Epithelial cell of proximal tubule (primary cell): ENCODE results near the gene PRF1. TPM values are rescaled to one million over a fixed set of nuclear protein-coding genes. Genes with fewer than 3 reads are reported as not detected.

Source experiments
- DNase-seq: peaks from one replicate; pipeline ENCODE4 v3.0.0-alpha.2; 2011; ENCODE audit warnings: low read depth
- H3K4me3 ChIP-seq: 2 replicates; pipeline ENCODE4 v1.5.1; 2011; ENCODE audit warnings: low read depth, mild to moderate bottlenecking, low read length
- total RNA-seq: library from RNA; depleted of rRNA; stranded (reverse); fragments of >200 nt; gene quantifications from 2 replicates; pipeline ENCODE4 v1.2.3, GENCODE V29; 2015
- TF ChIP-seq, protein P1 (sequence below): conservative IDR thresholded peaks from 2 replicates; pipeline ENCODE4 v1.5.1; 2012; ENCODE audit warnings: low read depth, mild to moderate bottlenecking, low read length

The PRF1 gene
- total RNA-seq, 1 donor from 2014 or later: not detected

DNA sequence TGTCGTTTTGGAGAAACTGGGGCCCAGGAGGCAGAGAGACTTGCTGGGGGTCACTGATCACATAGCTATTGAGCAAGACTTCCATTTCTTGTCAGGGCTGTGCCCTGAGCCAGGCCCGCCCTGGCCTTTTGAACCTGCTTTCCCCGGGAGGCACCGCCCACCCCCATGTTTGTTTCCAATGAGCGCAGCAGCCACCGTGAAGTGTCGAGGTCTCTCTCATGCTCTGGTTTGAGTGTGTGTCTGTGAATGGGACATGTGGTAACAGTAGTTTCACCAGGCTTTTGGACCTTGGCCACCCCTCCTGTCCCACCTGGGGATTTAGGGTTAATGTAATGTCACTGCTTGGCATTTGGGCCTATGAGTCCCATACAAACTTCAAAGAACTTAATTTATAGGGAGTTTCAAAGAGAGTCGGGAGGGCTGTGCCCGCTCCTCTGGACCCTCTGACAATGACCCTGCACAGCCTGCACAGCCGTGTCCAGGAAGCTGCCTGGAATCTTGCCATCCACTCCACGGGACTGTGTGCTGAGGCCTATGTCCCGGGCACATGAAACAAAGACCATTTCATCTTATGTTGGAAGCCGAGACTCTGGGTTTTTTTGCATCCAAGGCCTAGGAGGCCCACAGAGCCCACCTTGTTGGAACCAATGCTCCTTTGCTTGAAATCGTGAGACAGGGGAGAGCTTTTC lies 6.3 kb downstream of the PRF1 start:
- H3K4me3 ChIP-seq: no peak overlapping the region
- TF ChIP-seq, protein P1, sequence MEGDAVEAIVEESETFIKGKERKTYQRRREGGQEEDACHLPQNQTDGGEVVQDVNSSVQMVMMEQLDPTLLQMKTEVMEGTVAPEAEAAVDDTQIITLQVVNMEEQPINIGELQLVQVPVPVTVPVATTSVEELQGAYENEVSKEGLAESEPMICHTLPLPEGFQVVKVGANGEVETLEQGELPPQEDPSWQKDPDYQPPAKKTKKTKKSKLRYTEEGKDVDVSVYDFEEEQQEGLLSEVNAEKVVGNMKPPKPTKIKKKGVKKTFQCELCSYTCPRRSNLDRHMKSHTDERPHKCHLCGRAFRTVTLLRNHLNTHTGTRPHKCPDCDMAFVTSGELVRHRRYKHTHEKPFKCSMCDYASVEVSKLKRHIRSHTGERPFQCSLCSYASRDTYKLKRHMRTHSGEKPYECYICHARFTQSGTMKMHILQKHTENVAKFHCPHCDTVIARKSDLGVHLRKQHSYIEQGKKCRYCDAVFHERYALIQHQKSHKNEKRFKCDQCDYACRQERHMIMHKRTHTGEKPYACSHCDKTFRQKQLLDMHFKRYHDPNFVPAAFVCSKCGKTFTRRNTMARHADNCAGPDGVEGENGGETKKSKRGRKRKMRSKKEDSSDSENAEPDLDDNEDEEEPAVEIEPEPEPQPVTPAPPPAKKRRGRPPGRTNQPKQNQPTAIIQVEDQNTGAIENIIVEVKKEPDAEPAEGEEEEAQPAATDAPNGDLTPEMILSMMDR: no peak
- DNase-seq: no peak

GRCh38 chr10:70595566-70596016 lies 7.0 kb downstream of the PRF1 start:
- TF ChIP-seq, protein P1: no peak
- no peak overlapping the region for H3K4me3 ChIP-seq
- DNase-seq: no peak

- no peak for DNase-seq
- TF ChIP-seq, protein P1: no peak
- H3K4me3 ChIP-seq: no peak overlapping the region
Measured at GRCh38 chr10:70594161-70594560, 8.4 kb downstream of the PRF1 start.

DNA sequence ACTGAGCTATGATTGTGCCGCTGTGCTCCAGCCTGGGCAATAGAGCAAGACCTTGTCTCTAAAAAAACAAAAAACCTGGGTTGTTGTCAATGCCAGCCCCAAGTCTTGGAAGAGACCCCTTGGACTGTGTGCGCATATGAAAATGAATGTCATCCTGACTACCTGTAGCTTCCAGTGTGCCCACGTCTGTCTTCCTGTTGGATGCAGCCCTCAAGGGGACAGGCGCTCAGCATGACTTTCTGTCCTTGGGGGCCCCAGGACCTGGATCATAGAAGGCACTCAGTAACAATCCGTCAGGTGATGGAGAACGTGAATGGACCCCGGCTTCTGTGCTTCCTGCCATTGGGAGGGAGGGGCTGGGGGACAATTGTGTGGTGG lies 9.0 kb downstream of the PRF1 start:
- DNase-seq: no peak
- no peak overlapping the region for H3K4me3 ChIP-seq
- TF ChIP-seq, protein P1: no peak

DNA sequence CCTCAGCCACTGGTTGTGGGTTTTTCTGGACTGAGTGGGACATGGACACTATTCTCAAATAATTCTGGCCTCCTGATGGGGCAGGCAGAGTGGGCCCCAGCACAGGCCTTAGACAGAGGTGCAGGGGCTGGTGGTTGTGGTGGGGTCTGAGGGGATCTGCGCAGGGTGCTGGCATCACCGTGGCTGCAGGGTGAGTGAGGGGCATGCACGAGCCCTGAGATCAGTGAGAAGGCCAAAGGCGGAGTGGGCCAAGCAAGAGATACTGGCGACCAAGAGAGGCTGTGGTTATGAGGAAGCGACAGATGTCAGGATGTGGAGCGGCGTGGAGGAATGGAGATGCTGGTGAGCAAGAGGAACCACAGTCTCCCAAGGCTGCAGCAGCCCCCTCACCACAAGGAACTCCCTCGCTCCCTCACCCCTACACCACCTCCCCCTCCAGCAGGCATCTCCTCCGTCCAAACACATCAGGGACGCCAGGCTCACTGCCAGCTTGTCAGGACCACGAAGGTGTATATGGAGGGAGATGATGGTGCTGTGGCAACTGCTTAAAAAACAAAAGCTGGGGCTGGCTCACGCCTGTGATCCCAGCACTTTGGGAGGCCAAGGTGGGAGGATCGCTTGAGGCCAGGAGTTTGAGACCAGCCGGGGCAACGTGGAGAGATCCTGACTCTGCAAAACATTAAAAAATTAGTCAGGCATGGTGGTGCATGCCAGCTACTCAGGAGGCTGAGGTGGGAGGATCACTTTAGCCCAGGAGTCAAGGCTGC lies 9.6 kb downstream of the PRF1 start:
- DNase-seq: no peak
- TF ChIP-seq, protein P1: no peak
- no peak overlapping the region for H3K4me3 ChIP-seq

- H3K4me3 ChIP-seq: no peak overlapping the region
- TF ChIP-seq, protein P1: no peak
- no peak for DNase-seq
Measured at GRCh38 chr10:70592186-70592735, 10.3 kb downstream of the PRF1 start.
